SK-N-SH treated with all-trans-retinoic acid at 6 μM for 48 hours (cell line): ENCODE results near the gene CTSE.

Experiments used
- ATAC-seq: fragments of 200-7000 bp; cut with Tn5 transposase; 3 replicates; pipeline ENCODE4 v1.9.1; 2020; ENCODE audit warnings: mild to moderate bottlenecking, moderate library complexity
- ARNTL ChIP-seq: fragments of 450-650 bp; formaldehyde crosslinking; IDR thresholded peaks from 2 replicates; pipeline ENCODE4 v1.5.0; 2020; ENCODE audit warnings: low read depth, mild to moderate bottlenecking, moderate library complexity, borderline replicate concordance
- CREB5 ChIP-seq: fragments of 250-450 bp; sonication (Bioruptor Pico); IDR thresholded peaks from 2 replicates; pipeline ENCODE4 v1.5.1; 2020; ENCODE audit warnings: low read depth, mild to moderate bottlenecking, moderate library complexity
- CSDC2 ChIP-seq: fragments of 250-450 bp; sonication (Bioruptor Pico); IDR thresholded peaks from 2 replicates; pipeline ENCODE4 v1.5.0; 2020; ENCODE audit warnings: mild to moderate bottlenecking, moderate library complexity
- ESRRG ChIP-seq: fragments of 250-450 bp; sonication (Bioruptor Pico); IDR thresholded peaks from 2 replicates; pipeline ENCODE4 v1.6.1; 2021; ENCODE audit warnings: mild to moderate bottlenecking
- ISL1 ChIP-seq: fragments of 250-450 bp; sonication (Bioruptor Pico); IDR thresholded peaks from 2 replicates; pipeline ENCODE4 v2.1.2; 2022; ENCODE audit warnings: mild to moderate bottlenecking, moderate library complexity
- OSR1 ChIP-seq: fragments of 250-450 bp; sonication (Bioruptor Pico); IDR thresholded peaks from 2 replicates; pipeline ENCODE4 v1.8.0; 2022; ENCODE audit warnings: moderate library complexity, mild to moderate bottlenecking, inconsistent platforms
- POU6F1 ChIP-seq: fragments of 250-450 bp; sonication (Bioruptor Pico); IDR thresholded peaks from 2 replicates; pipeline ENCODE4 v1.8.0; 2021; ENCODE audit warnings: low read depth, mild to moderate bottlenecking, moderate library complexity, borderline replicate concordance
- PPARA ChIP-seq: fragments of 250-450 bp; sonication (Bioruptor Pico); IDR thresholded peaks from 2 replicates; pipeline ENCODE4 v1.5.0; 2020; ENCODE audit warnings: mild to moderate bottlenecking, borderline replicate concordance
- RARB ChIP-seq: fragments of 250-450 bp; sonication (Bioruptor Pico); IDR thresholded peaks from 2 replicates; pipeline ENCODE4 v1.8.0; 2021; ENCODE audit warnings: mild to moderate bottlenecking, moderate library complexity
- SNAI2 ChIP-seq: fragments of 250-450 bp; sonication (Bioruptor Pico); IDR thresholded peaks from 2 replicates; pipeline ENCODE4 v1.5.0; 2020; ENCODE audit warnings: mild to moderate bottlenecking, moderate library complexity
- TCF4 ChIP-seq: fragments of 250-450 bp; sonication (Bioruptor Pico); IDR thresholded peaks from 2 replicates; pipeline ENCODE4 v1.8.0; 2021; ENCODE audit warnings: mild to moderate bottlenecking, moderate library complexity, borderline replicate concordance
- TOX ChIP-seq: fragments of 250-450 bp; sonication (Bioruptor Pico); IDR thresholded peaks from 2 replicates; pipeline ENCODE4 v1.8.0; 2021; ENCODE audit warnings: mild to moderate bottlenecking, moderate library complexity, borderline replicate concordance
- ZC3H10 ChIP-seq: fragments of 250-450 bp; sonication (Bioruptor Pico); IDR thresholded peaks from 2 replicates; pipeline ENCODE4 v1.5.1; 2021; ENCODE audit warnings: mild to moderate bottlenecking, moderate library complexity
- ZFP3 ChIP-seq: fragments of 250-450 bp; sonication (Bioruptor Pico); IDR thresholded peaks from 2 replicates; pipeline ENCODE4 v1.5.0; 2020; ENCODE audit warnings: mild to moderate bottlenecking, moderate library complexity
- ZFP30 ChIP-seq: fragments of 450-650 bp; formaldehyde crosslinking; IDR thresholded peaks from 2 replicates; pipeline ENCODE4 v1.5.0; 2022; ENCODE audit warnings: mild to moderate bottlenecking, moderate library complexity
- ZNF70 ChIP-seq: fragments of 450-650 bp; formaldehyde crosslinking; IDR thresholded peaks from 2 replicates; pipeline ENCODE4 v1.5.0; 2020; ENCODE audit warnings: mild to moderate bottlenecking, moderate library complexity
- ZNF8 ChIP-seq: fragments of 450-650 bp; formaldehyde crosslinking; IDR thresholded peaks from 2 replicates; pipeline ENCODE4 v1.5.0; 2020; ENCODE audit warnings: mild to moderate bottlenecking, moderate library complexity
- TF ChIP-seq, protein P1 (sequence below): fragments of 250-450 bp; sonication (Bioruptor Pico); IDR thresholded peaks from 2 replicates; pipeline ENCODE4 v1.8.0; 2020; ENCODE audit warnings: mild to moderate bottlenecking, moderate library complexity, borderline replicate concordance
- TF ChIP-seq, protein P2 (sequence below): fragments of 250-450 bp; sonication (Bioruptor Pico); IDR thresholded peaks from 2 replicates; pipeline ENCODE4 v1.5.0; 2020; ENCODE audit warnings: mild to moderate bottlenecking, moderate library complexity

Gene CTSE

DNA sequence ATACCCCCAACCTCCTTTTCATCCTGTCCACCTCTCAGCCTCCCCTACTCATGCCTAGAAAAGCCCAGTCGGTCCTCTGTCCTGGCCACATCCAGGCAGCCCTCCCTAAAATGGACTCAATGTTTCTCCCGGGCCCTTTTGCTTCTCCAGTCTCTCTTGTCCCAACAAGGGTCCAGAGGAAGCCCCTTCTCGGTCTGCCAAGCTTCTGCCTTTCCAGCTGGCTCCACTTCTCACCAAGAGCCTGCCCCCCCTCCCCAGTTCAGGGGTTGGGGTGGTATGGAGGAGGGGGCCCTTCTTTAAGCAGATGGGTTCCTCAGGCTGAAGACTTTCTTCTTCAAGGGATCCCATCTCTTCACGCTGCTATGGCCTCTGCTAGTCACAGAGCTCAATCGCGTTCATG lies 44.4 kb downstream of the CTSE start:
- no peak for ATAC-seq
- TF ChIP-seq OSR1 (CRISPR knock-in tag) (no peak), CREB5 (no peak), ARNTL (no peak), TCF4 (CRISPR knock-in tag) (no peak), ZFP3 (CRISPR knock-in tag) (no peak), ZNF8 (CRISPR knock-in tag) (no peak), PPARA (CRISPR knock-in tag) (no peak), ESRRG (CRISPR knock-in tag) (no peak), ZFP30 (CRISPR knock-in tag) (no peak), ZC3H10 (no peak)
- TF ChIP-seq, protein P1, sequence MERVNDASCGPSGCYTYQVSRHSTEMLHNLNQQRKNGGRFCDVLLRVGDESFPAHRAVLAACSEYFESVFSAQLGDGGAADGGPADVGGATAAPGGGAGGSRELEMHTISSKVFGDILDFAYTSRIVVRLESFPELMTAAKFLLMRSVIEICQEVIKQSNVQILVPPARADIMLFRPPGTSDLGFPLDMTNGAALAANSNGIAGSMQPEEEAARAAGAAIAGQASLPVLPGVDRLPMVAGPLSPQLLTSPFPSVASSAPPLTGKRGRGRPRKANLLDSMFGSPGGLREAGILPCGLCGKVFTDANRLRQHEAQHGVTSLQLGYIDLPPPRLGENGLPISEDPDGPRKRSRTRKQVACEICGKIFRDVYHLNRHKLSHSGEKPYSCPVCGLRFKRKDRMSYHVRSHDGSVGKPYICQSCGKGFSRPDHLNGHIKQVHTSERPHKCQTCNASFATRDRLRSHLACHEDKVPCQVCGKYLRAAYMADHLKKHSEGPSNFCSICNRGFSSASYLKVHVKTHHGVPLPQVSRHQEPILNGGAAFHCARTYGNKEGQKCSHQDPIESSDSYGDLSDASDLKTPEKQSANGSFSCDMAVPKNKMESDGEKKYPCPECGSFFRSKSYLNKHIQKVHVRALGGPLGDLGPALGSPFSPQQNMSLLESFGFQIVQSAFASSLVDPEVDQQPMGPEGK (CRISPR knock-in tag): no peak

- TF ChIP-seq ZFP30 (CRISPR knock-in tag) (no peak), ZNF70 (CRISPR knock-in tag) (no peak), ZC3H10 (no peak), ESRRG (CRISPR knock-in tag) (no peak), POU6F1 (CRISPR knock-in tag) (no peak), CREB5 (no peak), ZNF8 (CRISPR knock-in tag) (no peak), SNAI2 (no peak), CSDC2 (CRISPR knock-in tag) (no peak), TOX (CRISPR knock-in tag) (no peak), ISL1 (CRISPR knock-in tag) (no peak), RARB (CRISPR knock-in tag) (no peak), OSR1 (CRISPR knock-in tag) (no peak), TCF4 (CRISPR knock-in tag) (no peak), PPARA (CRISPR knock-in tag) (no peak)
- TF ChIP-seq, protein P1 (CRISPR knock-in tag): no peak
- TF ChIP-seq, protein P2, sequence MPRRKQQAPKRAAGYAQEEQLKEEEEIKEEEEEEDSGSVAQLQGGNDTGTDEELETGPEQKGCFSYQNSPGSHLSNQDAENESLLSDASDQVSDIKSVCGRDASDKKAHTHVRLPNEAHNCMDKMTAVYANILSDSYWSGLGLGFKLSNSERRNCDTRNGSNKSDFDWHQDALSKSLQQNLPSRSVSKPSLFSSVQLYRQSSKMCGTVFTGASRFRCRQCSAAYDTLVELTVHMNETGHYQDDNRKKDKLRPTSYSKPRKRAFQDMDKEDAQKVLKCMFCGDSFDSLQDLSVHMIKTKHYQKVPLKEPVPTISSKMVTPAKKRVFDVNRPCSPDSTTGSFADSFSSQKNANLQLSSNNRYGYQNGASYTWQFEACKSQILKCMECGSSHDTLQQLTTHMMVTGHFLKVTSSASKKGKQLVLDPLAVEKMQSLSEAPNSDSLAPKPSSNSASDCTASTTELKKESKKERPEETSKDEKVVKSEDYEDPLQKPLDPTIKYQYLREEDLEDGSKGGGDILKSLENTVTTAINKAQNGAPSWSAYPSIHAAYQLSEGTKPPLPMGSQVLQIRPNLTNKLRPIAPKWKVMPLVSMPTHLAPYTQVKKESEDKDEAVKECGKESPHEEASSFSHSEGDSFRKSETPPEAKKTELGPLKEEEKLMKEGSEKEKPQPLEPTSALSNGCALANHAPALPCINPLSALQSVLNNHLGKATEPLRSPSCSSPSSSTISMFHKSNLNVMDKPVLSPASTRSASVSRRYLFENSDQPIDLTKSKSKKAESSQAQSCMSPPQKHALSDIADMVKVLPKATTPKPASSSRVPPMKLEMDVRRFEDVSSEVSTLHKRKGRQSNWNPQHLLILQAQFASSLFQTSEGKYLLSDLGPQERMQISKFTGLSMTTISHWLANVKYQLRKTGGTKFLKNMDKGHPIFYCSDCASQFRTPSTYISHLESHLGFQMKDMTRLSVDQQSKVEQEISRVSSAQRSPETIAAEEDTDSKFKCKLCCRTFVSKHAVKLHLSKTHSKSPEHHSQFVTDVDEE: no peak
- ATAC-seq: no peak
These were observed 45.0 kb downstream of the CTSE start for GRCh38 chr1:205978676-205979075.
